AG20443 (cell line): ENCODE data around the gene DPF1.

Experiments used
- DNase-seq: peaks from one replicate; pipeline ENCODE4 v3.0.0; 2012; ENCODE audit warnings: low spot score, mixed read lengths

Gene DPF1

GRCh38 chr19:38221421-38221820 is 2.6 kb downstream of the DPF1 start:
- DNase-seq = no peak

GRCh38 chr19:38219221-38219620 is 4.8 kb downstream of the DPF1 start:
- no peak for DNase-seq

GRCh38 chr19:38218204-38218603 is 5.8 kb downstream of the DPF1 start:
- no peak for DNase-seq

- DNase-seq = no peak
Measured at GRCh38 chr19:38216785-38217641, 7.0 kb downstream of the DPF1 start.

GRCh38 chr19:38213911-38214625 is 10.0 kb downstream of the DPF1 start:
- peak; percentile 63 for DNase-seq

- DNase-seq = no peak
Measured at GRCh38 chr19:38213469-38213868, 10.6 kb downstream of the DPF1 start.

- no peak for DNase-seq
Measured at GRCh38 chr19:38211766-38212165, 12.3 kb downstream of the DPF1 start.

GRCh38 chr19:38211151-38211591 is 12.9 kb downstream of the DPF1 start:
- DNase-seq = no peak

GRCh38 chr19:38210458-38210987 is 13.5 kb downstream of the DPF1 start:
- DNase-seq = peak; percentile 41

GRCh38 chr19:38209671-38210457 is 14.2 kb downstream of the DPF1 start:
- peak; percentile 75 for DNase-seq

GRCh38 chr19:38209152-38209551 is 14.9 kb downstream of the DPF1 start:
- no peak for DNase-seq

- DNase-seq = no peak
Measured at GRCh38 chr19:38208571-38208970, 15.5 kb downstream of the DPF1 start.

- no peak for DNase-seq
Measured at GRCh38 chr19:38207543-38207942, 16.5 kb downstream of the DPF1 start.

GRCh38 chr19:38206928-38207327 is 17.1 kb downstream of the DPF1 start:
- no peak for DNase-seq

- DNase-seq = no peak
Measured at GRCh38 chr19:38206006-38206745, 17.8 kb downstream of the DPF1 start.

- no peak for DNase-seq
Measured at GRCh38 chr19:38204728-38205127, 19.3 kb downstream of the DPF1 start.

- DNase-seq = no peak
Measured at GRCh38 chr19:38204096-38204495, 19.9 kb downstream of the DPF1 start.

GRCh38 chr19:38203197-38203596 is 20.8 kb downstream of the DPF1 start:
- DNase-seq = no peak

- DNase-seq = no peak
Measured at GRCh38 chr19:38202504-38202903, 21.5 kb downstream of the DPF1 start.

GRCh38 chr19:38201731-38202130 is 22.3 kb downstream of the DPF1 start:
- DNase-seq = no peak

- DNase-seq = no peak
Measured at GRCh38 chr19:38199340-38199739, 24.7 kb downstream of the DPF1 start.
